ENCODE results near the gene NELFCD. TPM values are rescaled to one million over a fixed set of nuclear protein-coding genes. Genes with fewer than 3 reads are reported as not detected.
"Not testable (repeated sequence)": the region's sequence is repeated elsewhere in the genome, so short reads cannot be mapped to it uniquely, and the experiment has no call there.

NELFCD gene
- total RNA-seq, 2 donors from 2014 or later = 123 to 159 TPM

DNA sequence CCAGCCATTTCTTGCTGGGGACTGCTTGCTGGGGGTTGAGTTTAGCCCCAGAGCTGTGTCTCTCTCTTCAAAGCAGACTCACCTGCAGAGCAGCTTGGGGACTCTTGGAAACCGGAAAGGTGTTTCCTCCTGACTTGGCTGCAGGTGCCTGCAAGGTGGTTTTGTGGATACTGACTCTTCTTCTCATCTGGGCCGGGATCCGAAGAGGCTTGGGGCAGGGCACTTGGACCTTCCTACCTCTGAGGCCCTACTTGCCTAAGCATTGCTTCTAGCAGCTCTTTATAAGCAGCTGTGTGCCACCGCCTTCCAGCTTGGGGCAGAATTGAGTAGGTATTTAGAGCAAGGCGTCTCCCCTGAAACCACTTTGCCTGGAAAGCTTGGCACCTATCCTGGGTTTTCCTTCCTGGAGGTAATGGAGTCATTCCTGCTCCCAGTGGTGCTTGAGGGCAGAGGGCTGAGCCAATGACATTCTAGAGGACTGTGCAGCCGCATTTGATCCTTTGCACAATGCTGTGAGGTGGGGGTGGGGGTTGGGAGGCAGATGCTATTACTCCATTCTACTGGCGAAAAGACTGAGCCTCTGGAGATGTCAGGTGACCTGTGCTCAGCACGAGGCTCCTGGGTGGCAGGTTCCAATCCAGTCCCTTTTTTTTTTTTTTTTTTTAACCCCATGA is 29.4 kb downstream of the NELFCD start:
- ATAC-seq = no peak
- H3K27ac Mint-ChIP-seq = no peak overlapping the region
- no peaks in the 10 kb centered on the region for H3K36me3 Mint-ChIP-seq
- H3K9me3 Mint-ChIP-seq = no peaks in the 10 kb centered on the region
- peak in 1 of 2 donors; percentile 44 for DNase-seq (ENCODE audit: low spot score in 2 of 2)

GRCh38 chr20:59010995-59011873 is 30.2 kb downstream of the NELFCD start:
- Mint-ChIP-seq H3K27ac (no peak overlapping the region), H3K9me3 (no peaks in the 10 kb centered on the region), H3K36me3 (no peaks in the 10 kb centered on the region)
- DNase-seq (ENCODE audit: low spot score in 2 of 2) (peak in 1 of 2 donors; percentile 37), ATAC-seq (no peak)

- H3K9me3 Mint-ChIP-seq; ATAC-seq; DNase-seq (ENCODE audit: low spot score in 2 of 2); H3K27ac Mint-ChIP-seq; H3K36me3 Mint-ChIP-seq: not testable (repeated sequence)
Observed at GRCh38 chr20:59011874-59012157, 30.8 kb downstream of the NELFCD start.

GRCh38 chr20:59013031-59013951 is 32.2 kb downstream of the NELFCD start:
- H3K27ac Mint-ChIP-seq = peak overlapping the region in 1 of 2 donors; percentile 58
- DNase-seq (ENCODE audit: low spot score in 2 of 2) (peak in 1 of 2 donors; percentile 44), ATAC-seq (no peak)
- H3K36me3 Mint-ChIP-seq = no peaks in the 10 kb centered on the region
- no peaks in the 10 kb centered on the region for H3K9me3 Mint-ChIP-seq

GRCh38 chr20:59013959-59014608 is 33.0 kb downstream of the NELFCD start:
- Mint-ChIP-seq H3K27ac (peak overlapping the region in 1 of 2 donors; percentile 17), H3K36me3 (no peaks in the 10 kb centered on the region), H3K9me3 (no peaks in the 10 kb centered on the region)
- peak; percentile 39 to 46 for ATAC-seq
- peak in 1 of 2 donors; percentile 45 for DNase-seq (ENCODE audit: low spot score in 2 of 2)

DNA sequence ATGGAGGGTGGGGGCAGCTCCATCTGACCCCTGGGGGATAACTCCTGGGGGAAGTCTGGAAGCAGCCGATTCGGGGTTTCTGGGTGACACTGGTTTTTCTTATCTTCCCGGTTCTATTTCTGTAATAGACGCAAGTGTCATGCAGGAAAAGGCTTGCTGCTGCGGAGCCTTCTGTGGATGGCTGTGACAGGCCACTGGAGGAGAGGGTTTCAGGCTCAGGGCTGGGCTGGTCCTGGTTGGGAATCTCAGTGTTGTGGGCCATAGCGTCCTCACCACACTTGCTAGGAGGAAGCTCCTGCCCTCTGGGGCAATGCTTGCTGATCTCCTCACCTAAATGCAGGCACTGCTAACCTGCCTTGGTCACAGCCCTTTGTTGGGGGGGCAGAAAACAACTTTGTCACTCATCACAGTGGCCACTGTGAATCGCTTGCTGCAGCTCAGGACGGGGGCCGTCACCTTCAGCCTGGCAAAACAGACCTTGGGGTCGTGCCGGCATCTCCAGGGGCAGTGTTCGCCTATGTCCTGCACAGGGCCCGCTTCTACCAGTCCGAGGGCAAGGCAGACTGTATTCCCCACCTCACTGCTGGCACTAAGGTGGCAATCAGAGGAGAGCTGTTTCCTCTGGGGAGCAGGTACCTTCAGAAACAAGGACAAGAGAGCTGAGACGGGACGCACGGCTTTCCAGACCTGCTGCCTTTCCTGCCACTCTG is 33.8 kb downstream of the NELFCD start:
- no peak for ATAC-seq
- peak overlapping the region in 1 of 2 donors; percentile 17 for H3K27ac Mint-ChIP-seq
- H3K9me3 Mint-ChIP-seq = no peaks in the 10 kb centered on the region
- peak in 1 of 2 donors; percentile 47 for DNase-seq (ENCODE audit: low spot score in 2 of 2)
- no peaks in the 10 kb centered on the region for H3K36me3 Mint-ChIP-seq

- Mint-ChIP-seq H3K36me3 (no peaks in the 10 kb centered on the region), H3K27ac (no peak overlapping the region), H3K9me3 (no peaks in the 10 kb centered on the region)
- ATAC-seq (no peak), DNase-seq (ENCODE audit: low spot score in 2 of 2) (no peak)
Observed at GRCh38 chr20:59015411-59015810, 34.4 kb downstream of the NELFCD start.

- ATAC-seq (no peak), DNase-seq (ENCODE audit: low spot score in 2 of 2) (no peak)
Observed at GRCh38 chr20:59015812-59016711, 35.0 kb downstream of the NELFCD start.

GRCh38 chr20:59016795-59017492 is 35.9 kb downstream of the NELFCD start:
- DNase-seq (ENCODE audit: low spot score in 2 of 2) (no peak), ATAC-seq (peak; percentile 36 to 66)
- Mint-ChIP-seq H3K36me3 (no peaks in the 10 kb centered on the region), H3K9me3 (no peaks in the 10 kb centered on the region), H3K27ac (peak overlapping the region in 1 of 2 donors; percentile 80)

More at GRCh38 chr20:59015812-59016711, 35.0 kb downstream of the NELFCD start:
- no peaks in the 10 kb centered on the region for H3K9me3 Mint-ChIP-seq
- no peaks in the 10 kb centered on the region for H3K36me3 Mint-ChIP-seq
- H3K27ac Mint-ChIP-seq = peak overlapping the region; percentile 66 to 80

GRCh38 chr20:59017493-59018231 is 36.6 kb downstream of the NELFCD start:
- peak in 1 of 2 donors; percentile 26 for ATAC-seq
- Mint-ChIP-seq H3K36me3 (no peaks in the 10 kb centered on the region), H3K27ac (peak overlapping the region in 1 of 2 donors; percentile 80), H3K9me3 (no peaks in the 10 kb centered on the region)
- DNase-seq (ENCODE audit: low spot score in 2 of 2) = no peak

DNA sequence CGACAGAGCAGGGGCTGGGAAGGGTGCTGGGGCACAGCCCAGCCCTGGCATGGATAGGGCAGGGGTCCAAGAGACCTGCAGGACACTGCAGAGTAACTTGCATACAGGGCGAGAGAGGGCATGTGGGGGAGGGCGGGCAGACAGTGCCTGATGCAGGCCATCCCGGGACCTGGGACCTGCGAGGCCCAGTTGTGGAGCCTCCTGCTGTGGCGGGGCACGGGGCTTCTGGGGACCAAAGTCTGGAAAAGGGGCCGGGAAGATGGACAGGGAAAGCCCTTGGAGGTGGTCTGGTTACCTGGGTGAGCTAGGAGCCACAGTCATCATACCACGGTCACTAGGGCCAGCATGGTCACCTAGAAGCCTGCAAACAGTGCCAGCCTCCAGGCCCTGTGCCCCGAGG is 37.8 kb downstream of the NELFCD start:
- DNase-seq (ENCODE audit: low spot score in 2 of 2) (no peak), ATAC-seq (no peak)
- Mint-ChIP-seq H3K36me3 (no peaks in the 10 kb centered on the region), H3K27ac (peak overlapping the region; percentile 40 to 82), H3K9me3 (no peaks in the 10 kb centered on the region)

DNA sequence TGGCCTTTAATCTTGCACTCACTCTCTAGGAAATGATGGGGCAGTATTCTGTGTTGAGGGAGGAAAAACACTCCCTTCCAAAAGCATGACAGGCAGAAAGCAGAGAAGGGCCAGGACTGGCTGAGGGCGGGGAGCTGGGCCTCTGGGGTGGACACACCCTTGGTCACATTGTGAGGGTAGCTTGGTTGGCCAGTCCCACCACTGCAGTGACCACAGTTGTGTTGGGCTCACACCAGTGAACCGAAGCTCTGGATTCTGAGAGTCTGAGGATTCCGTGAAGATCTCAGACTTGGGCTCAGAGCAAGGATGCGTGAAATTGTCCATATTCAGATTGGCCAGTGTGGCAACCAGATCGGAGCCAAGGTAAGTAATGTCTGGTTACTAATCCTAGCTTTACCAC is 38.2 kb downstream of the NELFCD start, which contains the start of gene TUBB1:
TSS of gene TUBB1 (plus strand) at position 213 of the 400 bp plus-strand sequence. CDS start at position 307, 94 bp downstream.
- ATAC-seq = no peak
- no peaks in the 10 kb centered on the region for H3K9me3 Mint-ChIP-seq
- DNase-seq (ENCODE audit: low spot score in 2 of 2) = no peak
- no peaks in the 10 kb centered on the region for H3K36me3 Mint-ChIP-seq
- peak within 1 kb of the TSS; percentile 40 to 82 for H3K27ac Mint-ChIP-seq

- Mint-ChIP-seq H3K36me3 (peaks cover 7% of the 10 kb centered on the region in 2 donors), H3K27ac (no peak overlapping the region), H3K9me3 (no peaks in the 10 kb centered on the region)
- DNase-seq (ENCODE audit: low spot score in 2 of 2) (no peak), ATAC-seq (peak in 1 of 2 donors; percentile 28)
Observed at GRCh38 chr20:59020938-59021551, 40.0 kb downstream of the NELFCD start.
